GM23248 (cell line): ENCODE measurements around the gene GPR18. TPM values are rescaled to one million over a fixed set of nuclear protein-coding genes. Genes with fewer than 3 reads are reported as not detected.

ENCODE experiments used
- DNase-seq: peaks from one replicate; pipeline ENCODE4 v3.0.0-alpha.2; 2015
- H2AFZ ChIP-seq: fragments of 200-600 bp; sonication (generic); 2 replicates; pipeline ENCODE4 v1.6.1; 2016; ENCODE audit warnings: antibody characterized with exemption
- H3F3A ChIP-seq: fragments of 200-600 bp; sonication (generic); 2 replicates; pipeline ENCODE4 v1.6.1; 2016; ENCODE audit warnings: mild to moderate bottlenecking, antibody characterized with exemption, mixed run types; ENCODE audit not compliant: insufficient read depth
- H3K27ac ChIP-seq: fragments of 200-600 bp; sonication (generic); 2 replicates; pipeline ENCODE4 v1.5.1; 2016; ENCODE audit warnings: mild to moderate bottlenecking
- H3K27me3 ChIP-seq: fragments of 200-600 bp; sonication (generic); replicated peaks from 2 replicates; pipeline ENCODE4 v1.6.1; 2016; ENCODE audit warnings: mild to moderate bottlenecking; ENCODE audit not compliant: insufficient read depth
- H3K36me3 ChIP-seq: fragments of 200-600 bp; sonication (generic); 2 replicates; pipeline ENCODE4 v1.6.1; 2016; ENCODE audit warnings: low read depth, mild to moderate bottlenecking
- H3K4me1 ChIP-seq: fragments of 200-600 bp; sonication (generic); 2 replicates; pipeline ENCODE4 v1.6.1; 2016; ENCODE audit warnings: mild to moderate bottlenecking; ENCODE audit not compliant: insufficient read depth
- H3K4me2 ChIP-seq: fragments of 200-600 bp; sonication (generic); one replicate; pipeline ENCODE4 v1.6.1; 2016; ENCODE audit warnings: mild to moderate bottlenecking; ENCODE audit not compliant: unreplicated experiment
- H3K4me3 ChIP-seq: fragments of 200-600 bp; sonication (generic); 2 replicates; pipeline ENCODE4 v1.5.1; 2016; ENCODE audit warnings: mild to moderate bottlenecking
- H3K79me2 ChIP-seq: fragments of 200-600 bp; sonication (generic); 2 replicates; pipeline ENCODE4 v1.6.1; 2016; ENCODE audit warnings: mild to moderate bottlenecking; ENCODE audit not compliant: insufficient read depth
- H3K9ac ChIP-seq: fragments of 200-600 bp; sonication (generic); 2 replicates; pipeline ENCODE4 v1.6.1; 2016; ENCODE audit warnings: mild to moderate bottlenecking
- H3K9me2 ChIP-seq: fragments of 200-600 bp; sonication (generic); 2 replicates; pipeline ENCODE4 v1.6.1; 2016; ENCODE audit warnings: mixed run types, mild to moderate bottlenecking, moderate library complexity; ENCODE audit not compliant: insufficient read depth
- H3K9me3 ChIP-seq: fragments of 200-600 bp; sonication (generic); one replicate; pipeline ENCODE4 v1.6.1; 2017; ENCODE audit warnings: low read depth
- H4K20me1 ChIP-seq: fragments of 200-600 bp; sonication (generic); 2 replicates; pipeline ENCODE4 v1.6.0; 2016; ENCODE audit not compliant: insufficient read depth
- EZH2 ChIP-seq: fragments of 200-600 bp; sonication (generic); IDR thresholded peaks from 2 replicates; pipeline ENCODE4 v1.6.1; 2018; ENCODE audit warnings: antibody characterized with exemption, mild to moderate bottlenecking; ENCODE audit not compliant: insufficient read depth, poor library complexity, severe bottlenecking
- EZH2phosphoT487 ChIP-seq: fragments of 200-600 bp; sonication (generic); IDR thresholded peaks from 2 replicates; pipeline ENCODE4 v1.6.1; 2018; ENCODE audit warnings: antibody characterized with exemption, moderate library complexity, mild to moderate bottlenecking, low read depth; ENCODE audit not compliant: insufficient read depth
- WGBS, 2 experiments: methylation state at CpG; one replicate each; pipeline ENCODE4 v1.1.6; 2015 to 2017; ENCODE audit warnings: low lambda C conversion rate in 2 of 2, low coverage in 1 of 2; ENCODE audit errors: missing lambda C conversion rate in 2 of 2; 5-methylcytosine and 5-hydroxymethylcytosine counted together
- in situ Hi-C: fragments of 300-500 bp; cut with MboI; formaldehyde crosslinking; loops from 2 replicates; pipeline ENCODE4 v1.15.0; 2020
- polyA plus RNA-seq: library from polyadenylated mRNA; unstranded; fragments of >200 nt; fragmentation: Nextera tagmentation; extraction: Ambion mirVana; gene quantifications from 2 replicates; pipeline ENCODE4 v1.2.1, GENCODE V29; 2016
- total RNA-seq: library from RNA; depleted of rRNA; stranded (reverse); fragments of >200 nt; shearing (Covaris generic); gene quantifications from 2 replicates; pipeline ENCODE4 v1.2.3, GENCODE V29; 2014

The GPR18 gene
- total and polyA plus RNA-seq, 2 experiments from 2014 or later: 0.46 TPM; not detected in 1

DNA sequence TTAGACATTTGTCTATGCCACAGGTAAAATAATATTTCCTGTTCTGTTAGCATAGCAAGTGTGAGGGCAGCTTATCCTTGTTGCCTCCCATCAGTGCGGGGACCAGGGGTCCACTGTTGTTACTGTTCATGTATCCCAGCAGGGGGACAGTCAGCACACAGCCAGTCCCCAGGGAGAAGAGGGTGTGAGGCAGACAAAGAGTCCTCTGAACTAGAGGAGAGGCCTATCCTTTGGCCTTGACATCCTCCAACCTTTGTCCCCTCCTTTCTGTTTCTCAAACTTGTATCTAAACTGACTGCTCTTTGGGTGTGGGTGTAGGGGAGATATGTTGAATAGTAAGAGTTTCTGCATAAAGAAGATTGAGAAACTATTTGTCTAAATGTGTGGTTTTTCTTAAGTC is 2.9 kb upstream of the GPR18 start:
- Histone ChIP-seq H3K9ac (no peak overlapping the region), H3K4me1 (peaks cover 23% of the 10 kb centered on the region), H4K20me1 (no peaks in the 10 kb centered on the region), H3K27ac (no peak overlapping the region), H3K9me3 (no peaks in the 10 kb centered on the region), H3K27me3 (no peaks in the 10 kb centered on the region), H3K4me2 (no peak overlapping the region), H3K9me2 (no peaks in the 10 kb centered on the region), H3F3A (no peaks in the 10 kb centered on the region), H3K36me3 (no peaks in the 10 kb centered on the region), H2AFZ (no peak overlapping the region), H3K79me2 (peaks cover 3% of the 10 kb centered on the region; the same call in 1 of the 2 replicates), H3K4me3 (no peak overlapping the region)
- WGBS, 2 experiments: 100% methylated on average over 1 of the region's 1 CpG
- TF ChIP-seq EZH2phosphoT487 (no peak), EZH2 (no peak)
- in situ Hi-C loops: loop anchor here (10.0 kb wide), 1 partner anchor 86 kb away; no protein-coding TSS in a partner anchor
- DNase-seq: no peak

DNA sequence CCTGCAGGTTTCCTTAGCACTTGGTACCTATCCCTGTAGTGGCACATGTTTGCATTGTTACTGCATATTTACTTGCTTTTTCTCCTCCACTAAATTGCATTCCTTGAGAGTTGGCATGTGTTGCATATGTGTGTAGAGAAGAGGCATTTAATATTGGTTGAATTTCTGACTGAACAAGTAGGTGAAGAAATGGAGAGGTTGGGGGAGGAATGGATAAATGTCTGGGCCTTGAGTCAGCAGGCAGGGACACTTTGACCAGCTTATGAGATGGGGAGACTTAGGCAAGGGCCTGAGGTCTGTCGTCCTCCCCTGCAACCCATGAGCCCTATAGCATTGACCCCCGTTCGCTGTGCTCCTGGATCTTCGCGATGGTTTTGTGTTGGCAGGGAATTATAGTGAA is 2.0 kb upstream of the GPR18 start:
- Histone ChIP-seq H2AFZ (no peak overlapping the region), H3K4me1 (peaks cover 26% of the 10 kb centered on the region), H3K9me2 (no peaks in the 10 kb centered on the region), H3K9me3 (no peaks in the 10 kb centered on the region), H3K27me3 (no peaks in the 10 kb centered on the region), H3F3A (no peaks in the 10 kb centered on the region), H4K20me1 (no peaks in the 10 kb centered on the region), H3K27ac (no peak overlapping the region), H3K4me2 (no peak overlapping the region), H3K79me2 (peaks cover 3% of the 10 kb centered on the region; the same call in 1 of the 2 replicates), H3K36me3 (no peaks in the 10 kb centered on the region), H3K4me3 (no peak overlapping the region), H3K9ac (no peak overlapping the region)
- in situ Hi-C loops: loop anchor here (10.0 kb wide), 1 partner anchor 85 kb away; no protein-coding TSS in a partner anchor
- 94 to 96% methylated on average over 5 of the region's 5 CpGs for WGBS, 2 experiments
- TF ChIP-seq EZH2 (no peak), EZH2phosphoT487 (no peak)
- DNase-seq: peak; percentile 26

DNA sequence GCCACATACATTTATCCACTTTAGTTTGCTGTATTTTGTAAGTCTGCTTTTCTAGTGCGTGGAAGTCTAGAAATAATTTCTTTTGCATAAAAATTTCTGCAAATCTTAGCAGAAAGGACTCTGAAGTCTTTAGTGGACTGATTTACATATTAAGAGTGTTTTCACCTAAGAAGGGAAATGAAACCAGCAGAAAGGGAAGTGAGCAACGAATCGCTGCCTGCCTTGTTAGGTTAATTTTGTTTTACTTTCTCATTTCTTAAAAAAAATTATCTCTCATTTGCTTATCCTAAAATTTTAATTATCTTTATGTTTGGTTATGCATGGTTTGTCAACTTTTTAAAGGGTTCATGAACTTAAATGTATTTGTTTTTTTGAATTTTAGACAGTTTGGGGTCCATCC is 767 bp upstream of the GPR18 start:
- Histone ChIP-seq H3F3A (no peaks in the 10 kb centered on the region), H3K79me2 (peaks cover 3% of the 10 kb centered on the region; the same call in 1 of the 2 replicates), H2AFZ (no peak overlapping the region), H4K20me1 (no peaks in the 10 kb centered on the region), H3K9me3 (no peaks in the 10 kb centered on the region), H3K9ac (no peak overlapping the region), H3K27ac (no peak overlapping the region), H3K4me1 (peaks cover 26% of the 10 kb centered on the region), H3K9me2 (no peaks in the 10 kb centered on the region), H3K27me3 (no peaks in the 10 kb centered on the region), H3K4me2 (no peak overlapping the region), H3K4me3 (no peak overlapping the region), H3K36me3 (no peaks in the 10 kb centered on the region)
- TF ChIP-seq EZH2phosphoT487: no peak
- no peak for TF ChIP-seq EZH2
- in situ Hi-C loops: no loop called here
- WGBS, 2 experiments: 98 to 99% methylated on average over 3 of the region's 3 CpGs
- DNase-seq: no peak

DNA sequence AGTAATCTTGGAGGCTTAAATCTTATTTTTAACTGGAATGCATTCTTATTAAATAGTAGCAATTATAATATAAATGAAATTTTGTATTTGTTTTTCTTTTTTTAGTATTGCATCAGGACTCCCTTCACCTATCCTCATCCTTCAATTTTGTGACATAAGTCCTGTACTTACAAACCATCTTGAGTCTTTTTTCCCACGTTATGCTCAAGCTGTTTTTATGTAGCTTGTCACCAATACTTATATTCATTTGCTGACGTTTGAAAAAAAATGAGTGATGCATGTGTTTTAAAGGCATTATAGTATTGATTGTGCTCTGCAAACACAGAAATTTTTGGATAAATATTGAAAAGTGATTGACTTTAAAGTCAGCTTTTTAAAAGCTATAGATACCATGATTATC is 888 bp downstream of the GPR18 start:
- WGBS, 2 experiments: 93 to 96% methylated on average over 2 of the region's 2 CpGs
- no peak overlapping the region for H3K4me3 ChIP-seq
- in situ Hi-C loops: no loop called here
- H4K20me1 ChIP-seq: no peaks in the 10 kb centered on the region
- H3K27me3 ChIP-seq: no peaks in the 10 kb centered on the region
- TF ChIP-seq EZH2: no peak
- TF ChIP-seq EZH2phosphoT487: no peak
- H3K9me3 ChIP-seq: no peaks in the 10 kb centered on the region
- no peak for DNase-seq
- H3K4me1 ChIP-seq: peaks cover 26% of the 10 kb centered on the region
- no peaks in the 10 kb centered on the region for H3F3A ChIP-seq
- peak overlapping the region; percentile 19 for H3K27ac ChIP-seq
- peaks cover 3% of the 10 kb centered on the region; the same call in 1 of the 2 replicates for H3K79me2 ChIP-seq
- H3K4me2 ChIP-seq: peak overlapping the region; percentile 33
- H3K9ac ChIP-seq: no peak overlapping the region
- no peaks in the 10 kb centered on the region for H3K9me2 ChIP-seq
- no peak overlapping the region for H2AFZ ChIP-seq
- no peaks in the 10 kb centered on the region for H3K36me3 ChIP-seq
